Ammon's horn (tissue), 1 donor: Measurements from ENCODE around the gene ZNF469.

Source experiments
- DNase-seq: peaks from one replicate; pipeline ENCODE4 v3.0.0-alpha.2; 2016; ENCODE audit warnings: low spot score

The ZNF469 gene

GRCh38 chr16:88378401-88378800 is 4.4 kb upstream of the ZNF469 start:
- no peak for DNase-seq

- DNase-seq, result no peak
Observed at GRCh38 chr16:88378836-88379693, 3.7 kb upstream of the ZNF469 start.

GRCh38 chr16:88379694-88380040 is 3.1 kb upstream of the ZNF469 start:
- DNase-seq, result no peak

DNA sequence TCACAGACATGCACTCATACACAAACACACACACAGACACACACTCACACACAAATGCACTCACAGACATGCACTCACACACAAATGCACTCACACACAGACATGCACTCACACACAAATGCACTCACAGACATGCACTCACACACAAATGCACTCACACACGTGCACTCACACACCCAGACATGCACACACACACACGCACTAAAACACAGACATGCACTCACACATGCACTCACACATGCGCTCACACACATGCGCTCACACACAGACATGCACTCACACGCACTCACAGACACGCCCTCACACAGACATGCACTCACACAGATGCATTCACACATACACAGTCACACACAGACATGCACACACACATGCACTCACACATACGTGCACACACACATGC is 2.7 kb upstream of the ZNF469 start:
- no peak for DNase-seq

DNA sequence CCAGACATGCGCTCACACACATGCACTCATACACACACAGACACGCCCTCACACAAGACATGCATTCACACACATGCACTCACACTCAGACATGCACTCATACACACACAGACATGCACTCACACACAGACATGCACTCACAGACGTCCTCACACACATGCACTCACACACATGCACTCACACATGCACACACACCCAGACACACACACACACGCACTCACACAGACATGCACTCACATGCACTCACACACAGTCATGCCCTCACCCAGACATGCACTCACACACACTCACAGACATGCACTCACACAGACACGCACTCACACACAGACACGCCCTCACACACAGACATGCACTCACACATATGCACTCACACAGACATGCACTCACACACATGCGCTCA is 2.1 kb upstream of the ZNF469 start:
- no peak for DNase-seq

DNA sequence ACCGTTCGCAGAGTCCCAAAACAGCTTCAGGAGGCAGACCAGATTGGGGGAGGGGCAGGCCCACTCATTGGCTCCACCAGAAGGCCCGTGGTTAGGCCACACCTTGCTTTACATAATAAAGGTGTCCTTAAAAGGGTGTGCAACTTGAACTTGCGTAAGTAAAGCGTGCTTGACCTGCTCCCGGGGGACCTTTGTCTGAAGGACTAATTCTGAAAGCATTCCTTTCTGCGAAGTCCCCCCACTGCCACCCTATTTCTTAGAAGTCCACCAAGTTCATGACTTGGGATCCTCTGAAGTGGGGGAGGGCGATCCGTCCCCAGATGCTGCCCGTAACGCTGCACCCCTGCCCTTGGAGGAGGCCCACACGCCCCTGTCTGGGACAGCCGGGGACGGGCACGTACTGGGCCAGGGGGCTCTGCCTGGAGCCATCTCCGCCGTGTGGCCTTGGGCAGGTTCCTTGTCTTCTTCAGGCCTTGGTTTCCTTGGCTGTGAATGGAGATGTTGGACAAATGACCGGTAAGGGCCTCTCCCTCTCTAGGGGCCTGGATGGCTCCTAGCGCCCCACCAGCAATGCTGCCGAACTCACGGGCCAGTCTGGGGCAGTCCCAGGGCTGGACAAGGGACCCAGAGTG is 823 bp upstream of the ZNF469 start:
- no peak for DNase-seq

DNA sequence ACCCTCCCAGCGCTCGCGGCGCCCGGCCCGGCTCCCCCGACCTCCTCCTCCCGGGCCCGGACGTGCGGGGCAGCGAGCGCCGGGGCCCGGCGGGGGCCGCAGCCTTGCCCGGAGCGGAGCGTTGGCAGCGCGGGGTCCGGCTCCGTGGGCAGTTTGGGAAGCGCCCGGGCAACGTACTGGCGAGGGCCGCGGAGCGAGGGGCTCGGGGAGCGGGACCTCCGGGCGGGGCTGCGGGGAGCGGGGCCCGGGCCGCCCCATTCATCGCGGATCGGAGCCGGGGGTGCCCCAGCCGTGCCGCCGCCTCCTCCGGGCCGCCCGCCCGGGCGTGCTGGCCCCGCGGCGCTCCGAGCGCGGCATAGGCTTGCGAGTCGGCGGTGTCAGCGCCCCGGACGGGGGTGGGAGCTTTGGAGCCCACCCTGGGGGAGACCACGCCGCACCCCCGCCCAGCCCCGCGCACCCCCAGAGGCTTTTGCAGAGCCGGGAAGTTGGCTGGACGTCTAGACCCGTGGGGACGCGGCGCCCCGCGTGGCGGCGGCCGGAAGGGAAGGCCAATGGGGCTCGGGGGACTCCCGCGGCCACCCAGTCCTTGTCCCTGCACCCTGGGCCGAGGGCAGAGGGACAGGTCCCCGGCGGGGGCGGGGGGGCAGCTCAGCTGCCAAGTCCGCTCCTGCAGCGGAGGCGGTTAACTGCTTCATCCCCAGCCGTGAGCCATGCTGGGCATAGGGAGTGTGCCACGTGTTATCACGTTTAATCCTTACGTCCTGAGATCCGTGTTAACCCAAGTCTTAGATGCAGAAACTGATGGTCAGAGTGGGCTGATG is 852 bp downstream of the ZNF469 start:
- peak; percentile 57 for DNase-seq

DNA sequence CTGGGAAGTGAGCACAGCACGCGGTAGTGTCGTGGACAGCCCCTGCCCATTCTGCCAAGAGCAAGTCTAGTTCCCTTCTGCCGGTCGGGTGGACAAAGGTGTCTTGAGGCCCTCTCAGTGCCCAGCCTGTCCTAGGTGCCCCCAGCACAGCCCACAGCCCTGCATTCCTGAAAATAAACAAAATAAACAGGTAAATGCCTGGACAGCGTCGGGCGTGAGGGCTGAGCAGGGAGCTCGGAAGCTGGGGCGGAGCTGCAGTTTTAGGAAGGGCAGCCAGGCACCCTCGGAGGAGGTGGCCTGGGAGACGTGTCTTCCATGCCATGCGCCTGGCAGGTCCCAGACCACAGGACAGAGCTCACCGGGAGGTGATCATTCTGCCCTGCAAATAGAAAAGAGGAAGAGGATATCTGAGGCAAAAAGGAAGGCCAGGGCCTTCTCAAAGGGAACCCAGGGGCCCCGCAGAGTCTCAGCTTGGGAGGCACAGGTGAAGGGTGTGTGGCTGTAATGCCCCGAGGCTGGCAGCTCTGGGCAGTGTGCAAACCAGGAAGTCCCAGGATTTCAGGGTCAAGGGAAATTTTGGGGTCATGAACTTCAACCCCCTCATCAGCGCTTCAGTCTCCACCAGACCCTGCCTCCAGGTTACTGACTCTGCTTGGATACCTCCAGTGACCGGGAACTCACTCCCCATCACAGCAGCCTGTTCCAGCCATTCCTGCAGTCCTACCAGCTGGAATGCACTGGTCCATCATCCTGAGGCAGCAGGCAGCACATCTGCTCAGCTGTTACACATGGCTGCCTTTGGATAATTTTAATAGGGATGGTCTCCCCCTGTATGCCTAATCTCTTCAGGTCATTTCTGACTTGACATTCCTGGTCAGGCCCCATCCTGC is 1.7 kb downstream of the ZNF469 start:
- DNase-seq, result no peak

GRCh38 chr16:88385112-88385594 is 2.4 kb downstream of the ZNF469 start:
- no peak for DNase-seq

- DNase-seq, result no peak
Observed at GRCh38 chr16:88385831-88386815, 3.4 kb downstream of the ZNF469 start.

- no peak for DNase-seq
Observed at GRCh38 chr16:88387180-88387765, 4.5 kb downstream of the ZNF469 start.

- peak; percentile 78 for DNase-seq
Observed at GRCh38 chr16:88387941-88388627, 5.3 kb downstream of the ZNF469 start.

DNA sequence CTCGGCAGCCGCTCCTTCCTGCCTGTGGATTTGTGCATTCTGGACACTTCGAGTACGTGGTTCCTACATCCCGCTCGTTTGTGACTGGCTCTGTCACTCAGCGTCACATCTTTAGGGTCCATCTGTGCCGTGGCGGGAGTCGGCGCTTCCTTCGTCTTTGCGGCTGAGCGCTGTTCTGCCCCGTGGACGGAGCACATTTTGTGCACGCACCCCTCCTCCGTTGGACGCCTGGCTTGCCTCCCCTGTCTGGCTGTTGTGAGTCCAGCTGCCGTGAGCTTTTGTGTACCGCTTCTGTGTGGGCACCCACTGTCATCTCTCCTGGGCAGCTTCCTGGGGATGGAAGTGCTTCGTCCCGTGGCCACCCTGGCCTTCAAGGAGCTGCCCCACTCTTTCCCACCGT is 6.4 kb downstream of the ZNF469 start:
- no peak for DNase-seq

GRCh38 chr16:88389621-88390160 is 6.9 kb downstream of the ZNF469 start:
- no peak for DNase-seq

DNA sequence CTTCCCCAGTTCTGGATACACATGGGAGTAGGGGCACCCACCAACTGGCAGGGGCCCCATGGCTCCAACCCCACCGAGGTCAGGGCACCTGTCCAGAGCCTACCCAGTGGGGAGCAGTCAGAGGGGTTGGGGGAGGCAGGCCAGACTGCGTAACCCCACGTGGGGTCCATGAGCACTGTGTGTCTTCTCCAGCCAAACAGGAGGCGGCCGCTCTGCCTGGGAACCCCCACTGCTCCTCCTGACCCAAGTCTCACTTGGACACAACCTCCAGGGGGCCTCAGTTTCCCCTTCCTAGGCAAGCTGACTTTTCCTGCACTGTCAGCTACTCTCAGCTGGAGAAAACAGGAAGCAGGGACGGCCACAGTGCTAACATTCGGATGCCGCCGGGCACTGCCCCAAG is 7.5 kb downstream of the ZNF469 start:
- DNase-seq, result no peak

DNA sequence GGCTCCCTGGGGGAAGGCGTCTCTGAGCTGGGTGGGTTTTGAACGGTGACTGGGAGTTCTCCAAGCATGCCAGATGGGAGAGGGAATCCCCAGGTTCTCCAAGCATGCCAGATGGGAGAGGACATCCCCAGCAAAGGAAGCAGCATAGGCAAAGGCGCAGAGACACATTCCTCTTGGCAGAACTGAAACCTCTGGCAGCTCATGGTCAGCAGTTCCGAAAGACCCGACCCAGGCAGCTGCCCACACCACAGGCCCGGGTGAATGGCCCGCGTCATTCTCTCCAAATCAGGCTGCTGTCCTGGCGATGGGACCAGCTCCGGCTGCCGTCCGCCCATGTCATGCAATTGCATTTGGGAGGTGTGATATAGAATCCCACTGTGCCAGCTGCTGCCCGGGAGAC is 8.0 kb downstream of the ZNF469 start:
- peak; percentile 49 for DNase-seq

DNA sequence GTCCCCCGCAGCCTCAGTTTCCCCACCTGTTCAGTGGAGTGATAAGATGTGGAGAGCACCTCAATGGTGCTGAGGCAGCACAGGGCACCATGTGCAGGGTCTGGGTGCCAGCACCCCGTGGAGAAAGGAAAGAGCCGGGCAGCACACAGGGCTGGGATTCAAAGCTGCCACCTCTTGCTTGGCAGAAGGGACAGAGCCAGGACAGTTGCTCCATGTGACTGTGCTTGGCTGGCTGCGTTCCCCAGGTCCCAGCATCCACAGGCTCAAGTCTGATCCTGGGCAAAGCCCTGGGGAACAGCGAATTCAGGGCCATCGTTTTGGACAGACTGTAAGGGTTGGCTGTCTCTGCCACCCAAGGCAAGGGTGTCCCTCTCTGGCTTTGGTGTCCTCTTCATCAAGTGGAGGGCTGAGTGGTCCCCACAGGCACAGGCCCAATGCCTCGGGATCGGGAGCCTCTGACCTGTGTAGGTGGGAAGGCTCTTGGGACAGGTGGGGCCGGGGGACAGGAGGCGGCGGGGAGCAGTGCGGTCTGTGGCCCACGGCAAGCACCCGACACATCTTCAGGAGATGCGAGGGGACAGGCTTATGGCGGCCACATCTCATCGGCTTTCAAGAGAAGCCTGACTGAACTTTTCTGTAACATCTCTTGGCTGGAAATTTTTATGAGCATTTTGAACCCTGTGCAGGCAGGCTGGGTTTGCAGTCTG is 8.5 kb downstream of the ZNF469 start:
- peak; percentile 57 for DNase-seq

GRCh38 chr16:88392111-88392510 is 9.4 kb downstream of the ZNF469 start:
- DNase-seq, result no peak
